RCC 7860 (cell line): Measurements from ENCODE around the gene TXNRD3.
"Not testable (repeated sequence)": the region's sequence is repeated elsewhere in the genome, so short reads cannot be mapped to it uniquely, and the experiment has no call there.

Experiments
- DNase-seq: peaks from one replicate; pipeline ENCODE4 v3.0.0-alpha.2; 2015; ENCODE audit warnings: low spot score
- FAIRE-seq: peaks from 2 replicates; lab custom pipeline; 2012; peaks lifted over from hg19 to GRCh38; lab: Jason Lieb, UNC

TXNRD3 gene

DNA sequence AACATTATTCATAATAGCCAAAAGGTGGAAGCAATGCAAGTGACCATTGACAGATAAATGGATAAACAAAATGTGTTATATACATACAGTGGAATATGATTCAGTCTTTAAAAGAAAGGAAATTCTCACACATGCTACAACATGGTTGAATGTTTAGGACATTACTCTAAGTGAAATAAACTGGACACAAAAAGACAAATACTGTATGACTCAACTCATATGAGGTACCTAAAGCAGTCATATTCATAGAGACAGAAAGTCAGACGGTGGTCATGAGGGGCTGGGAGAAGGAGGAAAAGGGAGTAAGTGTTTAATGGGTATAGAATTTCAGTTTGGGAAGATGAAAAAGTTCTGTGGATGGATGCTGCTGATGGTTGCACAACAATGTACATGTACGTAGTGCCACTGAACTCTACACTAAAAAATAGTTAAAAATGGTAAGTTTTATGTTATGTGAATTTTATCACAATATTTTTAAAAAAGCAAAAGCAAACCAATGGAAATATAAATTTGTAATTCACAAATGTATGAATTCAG is 5.3 kb downstream of the TXNRD3 start:
- no peak for DNase-seq
- FAIRE-seq: no peak

DNA sequence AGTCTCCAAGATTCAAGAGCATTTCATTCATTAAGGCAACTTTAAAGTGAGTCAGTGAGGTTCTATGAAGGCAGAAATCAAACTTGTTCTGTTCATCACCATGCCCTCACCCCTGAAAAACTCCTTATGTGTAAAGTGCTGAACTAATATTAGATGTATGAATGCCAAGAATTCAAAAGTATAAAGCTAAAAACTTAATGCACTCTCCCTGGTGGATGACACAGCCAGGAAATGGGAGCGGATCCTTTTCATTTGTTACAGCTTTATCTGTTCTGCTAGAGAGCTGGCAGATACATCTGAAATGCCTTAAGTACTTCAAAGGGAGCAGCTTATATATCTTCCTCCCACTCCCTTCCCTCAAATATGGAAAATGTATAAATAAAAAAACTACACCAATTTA is 8.2 kb downstream of the TXNRD3 start:
- FAIRE-seq (no peak), DNase-seq (no peak)

DNA sequence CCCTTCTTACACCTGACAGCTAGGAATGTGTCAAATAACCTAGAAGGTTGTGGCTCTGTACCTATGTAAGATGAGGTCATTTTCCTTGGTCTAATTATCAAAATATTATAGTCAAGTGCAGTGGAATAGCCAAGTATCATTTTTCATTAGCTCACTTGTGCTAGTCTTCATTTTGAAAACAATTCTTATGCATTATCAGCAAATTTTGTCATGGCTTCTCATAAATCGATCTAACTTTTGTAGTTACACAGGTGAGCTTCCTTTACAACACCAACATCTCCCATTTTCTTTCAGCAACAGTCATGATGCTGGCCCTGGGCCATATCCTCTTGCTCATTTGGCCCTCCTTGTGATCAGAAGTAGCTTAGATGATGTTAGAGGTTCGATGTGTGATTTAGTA is 10.3 kb downstream of the TXNRD3 start:
- DNase-seq (no peak), FAIRE-seq (no peak)

DNA sequence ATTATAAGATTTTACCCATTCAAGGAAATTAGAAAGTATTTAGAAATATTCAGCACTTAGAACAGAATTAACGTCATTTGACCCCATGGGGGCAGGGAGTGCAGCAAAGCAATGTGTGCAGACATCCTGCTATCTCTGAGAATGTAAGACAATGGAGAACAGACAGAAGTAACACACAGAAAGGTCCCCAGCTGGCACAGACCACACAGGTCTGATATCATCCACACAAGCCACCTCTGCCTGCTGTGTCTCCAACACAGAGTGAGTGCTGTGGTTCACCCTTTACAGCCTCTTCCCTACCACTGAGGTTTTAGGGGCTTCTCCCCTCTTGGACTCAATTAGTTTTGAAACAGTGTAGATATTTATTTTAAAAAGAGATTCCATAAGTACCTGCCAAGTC is 16.1 kb downstream of the TXNRD3 start:
- DNase-seq: no peak
- FAIRE-seq: no peak

DNA sequence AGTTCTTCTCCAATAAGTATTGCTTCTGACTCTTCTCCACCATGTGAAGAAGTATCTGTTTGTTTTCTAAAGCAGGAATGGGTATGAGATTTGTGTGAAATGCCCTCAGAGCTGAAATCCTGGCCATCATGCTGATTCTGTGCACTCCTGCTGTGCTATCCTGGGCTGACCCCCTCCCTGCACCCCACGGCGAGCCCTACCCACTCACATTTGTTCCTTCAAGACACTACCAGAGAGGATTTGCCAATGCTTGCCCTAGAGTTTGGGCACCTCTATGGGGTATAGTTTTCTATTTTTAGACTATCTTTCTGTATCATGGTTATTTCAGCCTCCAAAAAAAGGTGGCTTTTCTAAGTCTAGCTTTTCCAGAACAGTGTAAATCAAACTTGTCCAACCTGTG is 18.5 kb downstream of the TXNRD3 start:
- DNase-seq (no peak), FAIRE-seq (no peak)

DNA sequence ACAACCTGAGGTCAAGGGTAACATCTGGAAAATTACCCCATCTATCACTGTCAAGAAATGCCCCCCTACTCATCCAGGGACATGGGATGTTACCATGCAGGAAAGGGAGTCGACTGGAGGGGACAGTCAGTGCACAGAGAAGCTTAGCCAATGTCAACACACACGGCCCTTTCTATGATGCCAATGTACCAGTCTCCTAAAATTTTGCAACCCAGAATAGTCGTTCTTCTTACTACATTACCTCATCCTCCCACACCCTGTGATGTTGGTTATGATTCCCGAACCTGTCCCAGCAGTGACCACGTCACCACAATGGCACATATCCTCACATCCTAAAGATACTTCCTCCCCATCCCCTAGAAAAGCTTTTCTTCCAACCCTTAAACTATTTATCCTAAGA is 20.1 kb downstream of the TXNRD3 start:
- DNase-seq: no peak
- no peak for FAIRE-seq

DNA sequence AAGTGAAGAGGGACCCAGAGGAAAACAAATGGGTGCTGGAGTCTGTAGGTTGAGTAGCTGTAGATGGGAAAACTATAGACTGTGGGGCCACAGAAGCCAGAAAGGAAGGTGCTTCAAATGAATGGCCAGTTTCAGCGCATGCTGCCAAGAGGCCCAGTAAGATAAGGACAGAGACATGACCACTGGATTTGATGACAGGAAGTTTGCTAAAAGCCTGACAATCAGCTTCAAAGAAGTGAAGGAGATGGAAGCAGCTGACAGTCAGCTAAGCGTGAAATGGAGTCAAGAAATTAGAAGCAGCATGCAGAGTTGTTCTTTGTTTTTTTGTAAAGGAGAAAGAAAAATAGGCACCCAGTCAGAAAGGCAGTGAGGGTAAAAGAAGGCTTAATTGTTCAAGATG is 24.9 kb downstream of the TXNRD3 start:
- FAIRE-seq (no peak), DNase-seq (no peak)

DNA sequence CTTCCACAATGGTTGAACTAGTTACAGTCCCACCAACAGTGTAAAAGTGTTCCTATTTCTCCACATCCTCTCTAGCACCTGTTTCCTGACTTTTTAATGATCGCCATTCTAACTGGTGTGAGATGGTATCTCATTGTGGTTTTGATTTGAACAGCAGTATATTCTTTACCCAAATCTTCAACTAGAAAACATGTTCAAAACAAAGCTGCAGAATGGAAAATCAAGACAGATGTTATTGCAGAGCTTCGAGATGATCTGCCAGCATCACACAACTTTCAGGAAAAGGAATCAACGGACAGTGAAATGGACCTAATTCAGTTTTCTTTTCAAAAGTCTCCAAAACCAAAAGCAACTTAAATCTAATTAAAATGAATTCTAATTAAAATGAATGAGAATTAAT is 29.2 kb downstream of the TXNRD3 start:
- not testable (repeated sequence) for DNase-seq

DNA sequence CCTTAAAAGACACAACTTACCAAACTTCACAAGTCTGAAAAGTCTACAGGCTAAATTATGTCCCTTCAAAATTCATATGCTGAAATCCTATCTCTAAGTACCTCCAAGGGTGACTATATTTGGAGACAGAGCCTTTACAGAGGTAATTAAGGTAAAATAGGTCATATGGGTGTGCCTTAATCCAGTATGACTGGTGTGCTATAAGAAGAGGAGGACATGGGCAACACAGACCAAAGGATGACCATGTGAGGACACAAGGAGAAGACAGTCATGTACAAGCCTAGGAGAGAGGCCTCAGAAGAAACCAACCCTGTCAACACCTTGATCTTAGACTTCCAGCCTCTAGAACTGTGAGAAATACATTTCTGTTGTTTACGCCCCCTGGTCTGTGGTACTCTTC is 32.2 kb downstream of the TXNRD3 start:
- FAIRE-seq: no peak
- no peak for DNase-seq

More for the DNA sequence above, 29.2 kb downstream of the TXNRD3 start:
- not testable (repeated sequence) for FAIRE-seq

DNA sequence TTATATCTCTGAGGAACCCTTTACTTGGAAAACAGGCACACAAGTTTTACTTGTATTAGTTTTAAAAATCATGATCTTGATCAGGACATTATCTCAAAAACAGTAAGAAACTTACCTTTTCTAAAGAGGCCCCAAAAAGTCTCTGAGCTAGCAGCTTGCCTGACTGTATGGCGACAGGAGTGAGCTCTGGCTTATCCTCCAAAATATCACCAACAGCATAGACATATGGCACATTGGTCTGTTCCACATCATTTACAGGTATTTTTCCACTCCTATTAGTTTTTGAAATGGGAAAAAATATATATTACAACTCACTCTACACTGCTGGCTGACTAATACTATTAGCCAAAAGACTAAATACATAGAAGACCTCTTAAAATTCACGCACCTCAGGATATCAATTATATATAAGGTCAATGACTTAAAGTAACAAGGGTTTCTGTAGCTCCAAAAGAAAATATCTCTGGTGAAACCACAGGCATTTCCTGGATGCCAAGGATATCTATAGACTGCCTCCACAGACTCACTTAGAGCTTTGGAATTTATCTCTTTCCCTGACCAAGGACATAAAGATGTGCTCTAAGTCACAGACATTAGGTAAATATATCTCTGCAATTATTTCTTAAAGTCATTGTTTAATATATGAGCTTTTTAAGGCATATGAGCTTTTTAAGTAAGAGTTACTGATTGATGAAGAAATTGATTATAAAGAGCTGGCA is 33.1 kb downstream of the TXNRD3 start:
- FAIRE-seq (peak; percentile 82), DNase-seq (peak; percentile 48)

DNA sequence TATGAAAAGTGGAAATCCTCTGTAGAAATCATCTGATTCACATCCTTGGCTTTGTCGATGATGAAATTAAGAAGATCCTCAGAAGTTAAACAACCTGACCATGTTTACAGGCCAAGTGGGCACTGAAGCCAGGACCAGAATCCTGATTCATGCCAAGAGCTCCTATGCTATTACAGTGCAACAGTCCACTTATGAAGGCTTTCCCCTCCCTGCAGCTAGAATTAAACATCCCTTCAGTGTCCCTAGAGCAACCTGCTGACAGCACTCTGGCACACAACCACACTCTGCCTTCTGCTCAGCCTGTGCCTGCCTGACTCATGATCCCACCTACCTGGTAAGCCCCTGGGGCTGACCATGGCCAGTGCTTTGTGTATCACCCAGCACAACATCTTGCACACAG is 33.8 kb downstream of the TXNRD3 start:
- no peak for FAIRE-seq
- peak; percentile 43 for DNase-seq

DNA sequence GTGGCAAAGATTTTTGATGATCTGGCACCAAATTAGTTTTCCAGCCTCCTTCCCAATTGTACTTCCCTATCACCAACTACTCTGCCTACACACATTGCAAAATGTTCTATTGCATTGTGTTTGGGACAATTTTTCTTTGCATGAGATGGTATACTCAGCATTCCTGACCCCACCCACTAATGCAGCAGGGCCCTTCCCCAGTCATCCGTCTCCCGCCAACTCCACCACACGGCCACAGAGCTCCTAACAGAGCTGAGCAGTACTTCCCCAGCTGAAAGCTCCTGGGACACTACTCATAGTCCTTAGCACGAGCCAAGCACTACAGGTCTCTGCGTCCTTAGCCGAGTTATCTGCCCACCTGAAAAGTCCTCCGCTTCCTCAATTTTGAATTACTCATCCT is 34.2 kb downstream of the TXNRD3 start:
- DNase-seq (no peak), FAIRE-seq (no peak)

DNA sequence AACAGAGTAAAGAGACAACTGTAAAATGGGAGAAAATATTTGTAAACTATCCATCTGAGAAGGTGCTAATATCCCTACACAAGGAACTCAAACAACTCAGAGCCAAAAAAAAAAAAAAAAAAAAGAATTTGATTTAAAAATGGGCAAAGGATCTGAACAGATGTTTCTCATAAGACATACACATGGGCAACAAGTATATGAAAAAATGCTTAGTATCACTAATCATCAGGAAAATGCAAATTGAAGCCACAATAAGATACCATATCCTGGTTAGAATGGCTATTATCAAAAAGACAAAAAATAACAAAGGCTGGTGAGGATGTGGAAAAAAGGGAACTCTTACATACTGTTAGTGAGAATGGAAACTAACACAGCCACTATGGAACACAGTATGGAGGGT is 36.2 kb downstream of the TXNRD3 start:
- FAIRE-seq: no peak

DNA sequence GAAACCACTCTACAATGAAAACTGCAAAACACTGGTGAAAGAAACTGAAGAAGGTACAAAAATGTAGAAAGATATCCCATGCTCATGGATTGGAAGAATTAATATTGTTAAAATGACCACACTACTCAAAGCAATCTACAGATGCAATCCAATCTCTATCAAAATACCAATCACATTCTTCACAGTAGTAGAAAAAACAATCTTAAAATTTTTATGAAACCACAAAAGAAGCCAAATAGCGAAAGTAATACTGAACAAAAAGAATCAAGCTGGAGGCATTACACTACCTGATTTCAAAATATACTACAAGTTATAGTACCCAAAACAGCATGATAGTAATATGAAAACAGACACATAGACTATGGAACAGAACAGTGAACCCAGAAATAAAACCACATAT is 36.9 kb downstream of the TXNRD3 start:
- DNase-seq: no peak
- FAIRE-seq: no peak

More for the DNA sequence above, 36.2 kb downstream of the TXNRD3 start:
- no peak for DNase-seq

DNA sequence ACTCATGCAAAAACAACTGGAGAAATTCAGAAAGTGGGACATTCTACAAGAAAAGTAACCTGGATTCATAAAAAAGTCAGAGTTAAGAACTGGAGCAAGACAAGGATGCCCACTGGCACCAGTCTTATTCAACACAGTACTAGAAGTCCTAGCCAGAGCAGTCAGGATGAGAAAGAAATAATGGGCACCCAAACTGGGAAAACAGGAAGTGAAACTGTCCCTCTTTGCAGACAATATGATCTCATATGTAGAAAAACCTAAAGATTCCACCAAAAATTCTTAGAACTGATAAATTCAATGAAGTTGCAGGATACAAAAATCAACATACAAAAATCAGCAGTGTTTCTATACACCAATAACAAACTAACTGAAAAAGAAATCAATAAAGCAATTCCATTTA is 37.4 kb downstream of the TXNRD3 start:
- no peak for FAIRE-seq
- no peak for DNase-seq

DNA sequence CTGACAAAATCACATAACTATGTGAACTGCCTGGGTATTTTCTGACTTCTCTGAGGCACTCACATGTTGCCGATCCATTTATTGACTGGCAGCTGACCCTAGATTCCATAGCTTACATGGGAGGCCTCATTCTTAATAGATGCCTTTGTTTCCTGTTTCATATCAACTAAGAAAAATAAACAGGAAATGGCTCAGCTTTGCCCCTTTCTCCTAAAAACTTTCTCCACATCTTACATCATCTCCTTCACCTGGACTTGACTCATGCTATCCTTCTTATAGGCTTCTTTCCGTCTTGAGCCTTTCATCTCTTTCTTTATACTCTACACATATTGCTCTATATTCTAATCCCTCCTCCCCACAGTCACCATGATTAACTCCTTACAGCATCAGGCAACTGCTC is 38.0 kb downstream of the TXNRD3 start:
- FAIRE-seq (no peak), DNase-seq (no peak)

DNA sequence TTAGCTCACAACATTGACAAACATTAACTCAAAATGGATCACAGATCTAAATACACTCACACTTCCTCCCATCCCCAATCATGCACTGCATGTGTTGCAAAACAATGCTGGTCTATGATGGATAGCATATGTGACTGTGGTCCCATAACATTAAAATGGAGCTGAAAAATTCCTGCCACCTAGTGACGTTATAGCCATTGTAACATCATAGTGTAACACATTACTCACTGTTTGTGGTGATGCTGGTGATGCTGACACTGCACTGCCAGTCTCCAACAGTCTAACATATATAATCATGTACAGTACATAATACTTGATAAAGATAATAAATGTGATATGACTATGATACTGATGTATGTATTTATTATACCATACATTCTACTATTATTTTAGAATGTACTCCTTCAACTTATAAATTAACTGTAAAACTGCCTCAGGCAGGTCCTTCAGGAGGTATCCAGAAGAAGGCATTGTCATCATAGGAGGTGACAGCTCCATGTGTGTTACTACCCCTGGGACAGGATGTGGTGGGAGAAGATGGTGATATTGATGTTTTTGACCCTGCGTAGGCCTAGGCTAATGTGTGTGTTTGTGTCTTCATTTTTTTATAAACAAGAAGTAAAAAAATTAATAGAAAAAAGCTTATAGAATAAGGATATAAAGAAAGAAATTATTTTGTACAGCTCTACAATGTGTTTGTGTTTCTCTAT is 41.3 kb downstream of the TXNRD3 start:
- FAIRE-seq (no peak), DNase-seq (no peak)

DNA sequence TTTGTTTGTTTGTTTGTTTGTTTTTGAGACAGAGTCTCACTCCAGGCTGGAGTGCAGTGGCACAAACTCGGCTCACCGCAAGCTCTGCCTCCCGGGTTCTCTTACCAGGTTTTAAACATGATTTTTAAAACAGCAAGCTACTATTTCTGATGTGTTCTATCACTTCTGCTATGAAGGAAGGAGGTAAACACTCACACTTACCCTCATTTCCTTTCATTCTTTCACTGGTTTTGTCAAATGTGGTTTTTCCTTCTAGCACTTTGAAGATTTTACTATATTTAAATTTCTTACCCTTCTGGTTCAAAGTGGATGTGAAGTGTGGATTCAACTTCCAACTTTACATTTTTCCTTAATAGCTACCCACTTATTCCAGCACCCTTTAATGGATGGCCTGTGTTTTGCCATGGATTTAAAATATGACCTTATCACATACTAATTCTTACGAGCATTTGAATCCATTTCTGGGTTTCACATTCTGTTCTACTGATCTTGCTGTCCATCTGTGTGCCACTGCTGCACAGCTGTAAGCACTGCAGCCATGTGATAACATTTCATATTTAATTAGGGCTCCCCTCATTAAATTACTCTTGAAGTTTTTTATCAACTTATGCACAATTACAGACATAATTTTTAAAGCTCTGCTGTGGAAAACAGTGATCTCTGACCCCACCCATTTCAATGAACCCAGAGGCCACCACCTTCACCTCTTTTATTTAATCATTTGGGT is 42.3 kb downstream of the TXNRD3 start:
- no peak for DNase-seq
- FAIRE-seq: no peak

DNA sequence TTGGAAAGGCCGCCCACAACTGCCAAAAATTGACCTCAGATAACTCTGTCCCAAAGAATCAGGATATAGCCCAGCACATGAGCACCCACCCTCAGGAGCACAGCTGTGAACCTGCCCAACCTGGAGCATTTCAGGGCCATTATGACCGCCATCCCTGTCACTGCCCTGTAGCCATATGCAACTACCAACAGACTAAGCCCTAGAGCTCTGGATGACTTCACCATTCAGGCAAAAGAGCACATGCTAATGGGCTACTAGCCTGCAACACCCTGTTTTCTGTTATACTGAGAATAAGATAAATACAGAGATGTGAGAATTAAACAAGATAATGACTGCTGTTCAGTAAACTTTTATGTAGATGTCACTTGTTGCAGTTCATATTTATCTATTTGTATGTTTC is 45.0 kb downstream of the TXNRD3 start:
- DNase-seq (no peak), FAIRE-seq (no peak)

DNA sequence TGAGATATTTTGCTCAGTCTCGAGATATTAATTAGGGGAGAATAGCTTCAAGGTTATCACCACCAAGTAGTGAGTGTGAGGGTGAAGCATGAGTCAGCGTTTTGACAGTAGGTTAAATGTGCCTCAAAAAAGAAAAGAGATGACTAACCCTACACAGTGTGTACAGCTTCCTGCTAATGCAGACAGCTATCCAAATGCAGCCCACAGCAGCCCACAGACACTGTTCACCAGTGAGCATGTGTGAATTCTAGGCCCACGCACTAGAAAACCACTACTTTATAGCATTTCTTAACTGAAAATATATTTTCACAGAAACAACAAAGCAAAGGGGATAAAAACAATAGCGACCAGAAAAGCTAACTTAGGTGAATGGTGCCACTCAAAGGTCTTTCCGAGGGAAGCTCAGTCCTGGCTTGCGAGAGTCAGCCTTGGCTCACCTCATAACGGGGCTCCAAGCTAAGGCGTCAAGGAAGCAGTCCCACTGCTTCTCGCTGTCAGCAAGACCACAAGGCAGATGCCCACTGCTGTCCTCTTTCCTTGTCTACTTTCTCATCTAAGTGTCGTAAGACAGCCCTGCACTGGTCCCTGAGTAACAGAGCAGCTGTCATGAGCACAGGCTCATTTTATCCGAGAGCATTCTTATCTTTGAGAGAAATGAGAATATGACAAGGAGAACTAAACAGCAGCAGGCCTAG is 47.6 kb downstream of the TXNRD3 start:
- DNase-seq (peak; percentile 39), FAIRE-seq (no peak)

DNA sequence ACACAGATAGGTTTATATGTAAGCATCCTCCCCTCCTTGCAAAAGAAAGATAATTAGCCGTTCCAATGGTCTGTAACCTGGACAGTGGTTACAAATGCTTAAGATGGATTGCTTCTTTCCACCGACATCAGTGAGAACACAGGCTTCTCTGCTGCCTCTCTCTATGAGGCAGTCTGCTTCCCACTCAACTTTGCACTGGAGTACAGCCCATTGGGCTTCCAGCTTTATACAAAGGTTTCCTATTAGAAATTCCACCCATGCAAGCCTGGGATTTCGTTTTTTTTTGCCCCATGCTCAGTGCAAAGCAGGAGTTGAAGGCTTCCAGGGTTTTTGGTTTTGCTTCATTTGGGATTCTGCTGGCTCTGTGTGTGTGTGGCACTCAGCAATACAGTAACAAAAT is 48.9 kb downstream of the TXNRD3 start:
- no peak for DNase-seq
- FAIRE-seq: no peak
